IPS-15b (cell line): ENCODE results near the gene UPF2.
"Not testable (repeated sequence)": the region's sequence is repeated elsewhere in the genome, so short reads cannot be mapped to it uniquely, and the experiment has no call there.

ENCODE experiments used
- H3K27me3 ChIP-seq: one replicate; pipeline ENCODE4 v1.6.1; 2013; ENCODE audit warnings: low read length; ENCODE audit not compliant: control insufficient read depth, insufficient read depth
- H3K36me3 ChIP-seq: one replicate; pipeline ENCODE4 v1.6.1; 2013; ENCODE audit warnings: low read length; ENCODE audit not compliant: control insufficient read depth, insufficient read depth
- H3K4me1 ChIP-seq: one replicate; pipeline ENCODE4 v1.6.1; 2013; ENCODE audit warnings: mild to moderate bottlenecking, low read length; ENCODE audit not compliant: control insufficient read depth, insufficient read depth
- H3K4me3 ChIP-seq: one replicate; pipeline ENCODE4 v1.5.1; 2013; ENCODE audit warnings: low read depth, low read length
- H3K9ac ChIP-seq: one replicate; pipeline ENCODE4 v1.6.1; 2013; ENCODE audit warnings: low read depth, mild to moderate bottlenecking, low read length
- H3K9me3 ChIP-seq: one replicate; pipeline ENCODE4 v1.6.1; 2013; ENCODE audit warnings: mild to moderate bottlenecking, low read length; ENCODE audit not compliant: control insufficient read depth, insufficient read depth

The UPF2 gene

GRCh38 chr10:12006671-12007070 lies 35.9 kb downstream of the UPF2 start:
- Histone ChIP-seq H3K4me1 (no peaks in the 10 kb centered on the region), H3K4me3 (no peak overlapping the region), H3K36me3 (no peaks in the 10 kb centered on the region), H3K9ac (no peak overlapping the region), H3K9me3 (peaks cover 5% of the 10 kb centered on the region), H3K27me3 (no peaks in the 10 kb centered on the region)

- Histone ChIP-seq H3K9me3 (no peaks in the 10 kb centered on the region), H3K27me3 (no peaks in the 10 kb centered on the region), H3K36me3 (no peaks in the 10 kb centered on the region), H3K4me1 (no peaks in the 10 kb centered on the region), H3K4me3 (no peak overlapping the region), H3K9ac (no peak overlapping the region)
Measured at GRCh38 chr10:11993834-11994468, 48.7 kb downstream of the UPF2 start.

- Histone ChIP-seq H3K4me3 (no peak overlapping the region), H3K36me3 (no peaks in the 10 kb centered on the region), H3K27me3 (no peaks in the 10 kb centered on the region), H3K4me1 (no peaks in the 10 kb centered on the region), H3K9me3 (no peaks in the 10 kb centered on the region), H3K9ac (no peak overlapping the region)
Measured at GRCh38 chr10:11988924-11989323, 53.7 kb downstream of the UPF2 start.

GRCh38 chr10:11986593-11987216 lies 55.9 kb downstream of the UPF2 start:
- no peak overlapping the region for H3K9ac ChIP-seq
- no peaks in the 10 kb centered on the region for H3K9me3 ChIP-seq
- H3K36me3 ChIP-seq = no peaks in the 10 kb centered on the region
- no peaks in the 10 kb centered on the region for H3K27me3 ChIP-seq
- no peak overlapping the region for H3K4me3 ChIP-seq
- H3K4me1 ChIP-seq = no peaks in the 10 kb centered on the region

- H3K9ac ChIP-seq = no peak overlapping the region
- no peaks in the 10 kb centered on the region for H3K9me3 ChIP-seq
- no peak overlapping the region for H3K4me3 ChIP-seq
- H3K4me1 ChIP-seq = peaks cover 7% of the 10 kb centered on the region
- H3K36me3 ChIP-seq = peaks cover 4% of the 10 kb centered on the region
- H3K27me3 ChIP-seq = no peaks in the 10 kb centered on the region
Measured at GRCh38 chr10:11982253-11982652, 60.4 kb downstream of the UPF2 start.

GRCh38 chr10:11975795-11976194 lies 66.8 kb downstream of the UPF2 start:
- Histone ChIP-seq H3K36me3 (peaks cover 4% of the 10 kb centered on the region), H3K27me3 (no peaks in the 10 kb centered on the region), H3K9me3 (no peaks in the 10 kb centered on the region), H3K9ac (no peak overlapping the region), H3K4me1 (peaks cover 10% of the 10 kb centered on the region), H3K4me3 (no peak overlapping the region)

- not testable (repeated sequence) for H3K4me3 ChIP-seq, H3K9ac ChIP-seq, H3K4me1 ChIP-seq, H3K36me3 ChIP-seq, H3K9me3 ChIP-seq, H3K27me3 ChIP-seq
Measured at GRCh38 chr10:11972523-11972922, 70.1 kb downstream of the UPF2 start.

- H3K4me3 ChIP-seq = no peak overlapping the region
- no peaks in the 10 kb centered on the region for H3K27me3 ChIP-seq
Measured at GRCh38 chr10:11962176-11962575, 80.4 kb downstream of the UPF2 start.

GRCh38 chr10:11961771-11962170 lies 80.8 kb downstream of the UPF2 start:
- Histone ChIP-seq H3K9me3 (no peaks in the 10 kb centered on the region), H3K4me3 (no peak overlapping the region), H3K36me3 (peaks cover 6% of the 10 kb centered on the region), H3K27me3 (no peaks in the 10 kb centered on the region), H3K4me1 (no peaks in the 10 kb centered on the region), H3K9ac (no peak overlapping the region)

More at GRCh38 chr10:11962176-11962575, 80.4 kb downstream of the UPF2 start:
- H3K9me3 ChIP-seq = no peaks in the 10 kb centered on the region
- no peaks in the 10 kb centered on the region for H3K4me1 ChIP-seq
- no peak overlapping the region for H3K9ac ChIP-seq
- peaks cover 6% of the 10 kb centered on the region for H3K36me3 ChIP-seq

GRCh38 chr10:11959966-11960365 lies 82.6 kb downstream of the UPF2 start:
- Histone ChIP-seq H3K4me1 (no peaks in the 10 kb centered on the region), H3K27me3 (no peaks in the 10 kb centered on the region), H3K4me3 (no peak overlapping the region), H3K36me3 (peaks cover 14% of the 10 kb centered on the region), H3K9me3 (no peaks in the 10 kb centered on the region), H3K9ac (no peak overlapping the region)

GRCh38 chr10:11958956-11959355 lies 83.7 kb downstream of the UPF2 start:
- no peak overlapping the region for H3K4me3 ChIP-seq
- no peaks in the 10 kb centered on the region for H3K4me1 ChIP-seq
- no peaks in the 10 kb centered on the region for H3K9me3 ChIP-seq
- peaks cover 14% of the 10 kb centered on the region for H3K36me3 ChIP-seq
- no peak overlapping the region for H3K9ac ChIP-seq
- H3K27me3 ChIP-seq = no peaks in the 10 kb centered on the region

GRCh38 chr10:11951695-11952094 lies 90.9 kb downstream of the UPF2 start:
- Histone ChIP-seq H3K27me3 (no peaks in the 10 kb centered on the region), H3K9me3 (no peaks in the 10 kb centered on the region), H3K9ac (no peak overlapping the region), H3K4me1 (no peaks in the 10 kb centered on the region), H3K36me3 (peaks cover 7% of the 10 kb centered on the region), H3K4me3 (no peak overlapping the region)
